Measurements from ENCODE around the gene RNF144B. TPM values are rescaled to one million over a fixed set of nuclear protein-coding genes. Genes with fewer than 3 reads are reported as not detected.

RNF144B gene
- total and polyA plus RNA-seq, 2 experiments from 2014 or later = 4.2 to 9.0 TPM

GRCh38 chr6:18360188-18360587 lies 27.0 kb upstream of the RNF144B start:
- no peaks in the 10 kb centered on the region; the same call in 2 of the 3 replicates for H3K36me3 Mint-ChIP-seq (ENCODE audit: low read depth)
- peaks cover 6% of the 10 kb centered on the region for H3K27me3 Mint-ChIP-seq (ENCODE audit: insufficient read depth, low read depth, poor library complexity)

More at GRCh38 chr6:18360188-18360587, 27.0 kb upstream of the RNF144B start:
- Histone ChIP-seq H3K27ac (ENCODE audit: low read depth) (no peak overlapping the region), H3K9me2 (ENCODE audit: insufficient read depth) (0 out of 2 replicates have a peak, but pooled peaks cover 3% of the 10 kb centered on the region), H3K4me2 (no peak overlapping the region), H3K36me3 (ENCODE audit: insufficient read depth) (no peaks in the 10 kb centered on the region), H3K4me1 (ENCODE audit: insufficient read depth) (no peaks in the 10 kb centered on the region), H3K79me2 (replicated peaks; ENCODE audit: insufficient read depth) (no peaks in the 10 kb centered on the region), H3K27me3 (ENCODE audit: insufficient read depth) (no peaks in the 10 kb centered on the region), H4K20me1 (replicated peaks; ENCODE audit: insufficient read depth) (no peaks in the 10 kb centered on the region), H3K4me3 (no peak overlapping the region), H2AFZ (no peak overlapping the region), H3F3A (replicated peaks; ENCODE audit: low read depth) (no peaks in the 10 kb centered on the region)
- Mint-ChIP-seq H3K4me1 (no peaks in the 10 kb centered on the region), H3K9me3 (peaks cover 6% of the 10 kb centered on the region; the same call in 2 of the 3 replicates), H3K27ac (no peak overlapping the region), H3K4me3 (no peak overlapping the region)
- TF ChIP-seq NANOG (IDR thresholded peaks at IDR 0.05; ENCODE audit: borderline replicate concordance) (no peak), CTCF (conservative IDR thresholded peaks at IDR 0.05; ENCODE audit: low read depth in 2 of 2) (no peak), ZNF114 (CRISPR knock-in tag; IDR thresholded peaks at IDR 0.05) (no peak), ZNF331 (CRISPR knock-in tag; IDR thresholded peaks at IDR 0.05; ENCODE audit: low read depth) (no peak), POLR2AphosphoS5 (IDR thresholded peaks at IDR 0.05; ENCODE audit: low read depth) (no peak), STAT1 (IDR thresholded peaks at IDR 0.05; ENCODE audit: unreplicated experiment) (no peak), ZNF462 (CRISPR knock-in tag; IDR thresholded peaks at IDR 0.05) (no peak), CREB1 (CRISPR knock-in tag; IDR thresholded peaks at IDR 0.05; ENCODE audit: low read depth) (no peak), REST (IDR thresholded peaks at IDR 0.05; ENCODE audit: unreplicated experiment) (no peak), JUNB (IDR thresholded peaks at IDR 0.05; ENCODE audit: unreplicated experiment) (no peak), EZH2phosphoT487 (IDR thresholded peaks at IDR 0.05; ENCODE audit: unreplicated experiment) (no peak), ETS1 (IDR thresholded peaks at IDR 0.05) (no peak), EZH2 (IDR thresholded peaks at IDR 0.05; ENCODE audit: low read depth, unreplicated experiment) (no peak)
- ATAC-seq = no peak
- DNase-seq (ENCODE audit: low spot score) = no peak
